Activated CD8-positive, alpha-beta T cell treated with anti-CD3 and anti-CD28 coated beads, Interleukin-2, amount 10 ng/mL, durations not matched to agents 7 days and 5 days (primary cell): ENCODE results near the gene TNFSF13. TPM values are rescaled to one million over a fixed set of nuclear protein-coding genes. Genes with fewer than 3 reads are reported as not detected.

Source experiments
- ATAC-seq: fragments of 150-1000 bp; cut with Tn5 transposase; one replicate; pipeline ENCODE4 v1.10.0; 2021; ENCODE audit warnings: moderate library complexity
- CTCF ChIA-PET: fragments of 350-600 bp; sonication (Branson Sonifier 250); formaldehyde crosslinking; loops from one replicate; lab custom pipeline; 2021; ENCODE audit warnings: antibody characterized with exemption; lab: Charles Lee
- POLR2A ChIA-PET: fragments of 350-600 bp; sonication (Branson Sonifier 250); formaldehyde crosslinking; loops from one replicate; lab custom pipeline; 2021; ENCODE audit warnings: antibody characterized with exemption; lab: Charles Lee
- DNase-seq: peaks from one replicate; pipeline ENCODE4 v3.0.0-alpha.2; 2020
- H3K27ac Mint-ChIP-seq: one replicate; pipeline ENCODE4 v1.8.0; 2021; ENCODE audit warnings: mild to moderate bottlenecking, mixed read lengths
- H3K27me3 Mint-ChIP-seq: one replicate; pipeline ENCODE4 v1.8.0; 2021; ENCODE audit warnings: low read depth, mixed read lengths
- H3K36me3 Mint-ChIP-seq: one replicate; pipeline ENCODE4 v1.8.0; 2021; ENCODE audit warnings: low read depth, mixed read lengths
- H3K4me1 Mint-ChIP-seq: one replicate; pipeline ENCODE4 v1.8.0; 2021; ENCODE audit warnings: low read depth, mixed read lengths
- H3K4me3 Mint-ChIP-seq: one replicate; pipeline ENCODE4 v1.8.0; 2021; ENCODE audit warnings: mild to moderate bottlenecking, mixed read lengths
- H3K9me3 Mint-ChIP-seq: one replicate; pipeline ENCODE4 v1.8.0; 2022; ENCODE audit warnings: mixed read lengths; ENCODE audit not compliant: insufficient read depth
- total RNA-seq, 2 experiments: library from RNA; stranded (reverse); gene quantifications; one replicate each; pipeline ENCODE4 v1.2.3, GENCODE V29; 2021

Gene TNFSF13, protein sequence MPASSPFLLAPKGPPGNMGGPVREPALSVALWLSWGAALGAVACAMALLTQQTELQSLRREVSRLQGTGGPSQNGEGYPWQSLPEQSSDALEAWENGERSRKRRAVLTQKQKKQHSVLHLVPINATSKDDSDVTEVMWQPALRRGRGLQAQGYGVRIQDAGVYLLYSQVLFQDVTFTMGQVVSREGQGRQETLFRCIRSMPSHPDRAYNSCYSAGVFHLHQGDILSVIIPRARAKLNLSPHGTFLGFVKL
- 1 to 10 TPM; 8.0 to 9.0 TPM for total RNA-seq

DNA sequence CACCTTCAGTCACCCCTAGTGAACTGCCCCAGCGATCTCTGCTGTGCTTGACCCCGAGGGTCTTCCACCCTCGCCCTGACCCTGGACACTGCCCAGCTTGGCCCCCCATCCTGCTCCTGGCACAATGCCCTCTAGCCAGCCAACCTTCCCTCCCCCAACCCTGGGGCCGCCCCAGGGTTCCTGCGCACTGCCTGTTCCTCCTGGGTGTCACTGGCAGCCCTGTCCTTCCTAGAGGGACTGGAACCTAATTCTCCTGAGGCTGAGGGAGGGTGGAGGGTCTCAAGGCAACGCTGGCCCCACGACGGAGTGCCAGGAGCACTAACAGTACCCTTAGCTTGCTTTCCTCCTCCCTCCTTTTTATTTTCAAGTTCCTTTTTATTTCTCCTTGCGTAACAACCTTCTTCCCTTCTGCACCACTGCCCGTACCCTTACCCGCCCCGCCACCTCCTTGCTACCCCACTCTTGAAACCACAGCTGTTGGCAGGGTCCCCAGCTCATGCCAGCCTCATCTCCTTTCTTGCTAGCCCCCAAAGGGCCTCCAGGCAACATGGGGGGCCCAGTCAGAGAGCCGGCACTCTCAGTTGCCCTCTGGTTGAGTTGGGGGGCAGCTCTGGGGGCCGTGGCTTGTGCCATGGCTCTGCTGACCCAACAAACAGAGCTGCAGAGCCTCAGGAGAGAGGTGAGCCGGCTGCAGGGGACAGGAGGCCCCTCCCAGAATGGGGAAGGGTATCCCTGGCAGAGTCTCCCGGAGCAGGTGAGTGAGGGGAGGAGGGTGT is at the start of gene TNFSF13:
TSS of gene TNFSF13 (plus strand) at position 207 of the 776 bp plus-strand sequence. CDS start at position 497, 290 bp downstream.
- DNase-seq (no peak), ATAC-seq (no peak)
- CTCF ChIA-PET, result interaction anchor here (1.0 to 6.1 kb wide), 7 partner anchors 25 to 204 kb away, joined by 3 to 264 read pairs (median 37); partner anchors contain the start of genes CHRNB1, TMEM102 and TMEM95
- H3K27ac Mint-ChIP-seq, result peak within 1 kb of the TSS; percentile 87
- no peaks in the 10 kb centered on the region for H3K27me3 Mint-ChIP-seq
- H3K4me1 Mint-ChIP-seq, result peaks cover 69% of the 10 kb centered on the region
- H3K9me3 Mint-ChIP-seq, result no peaks in the 10 kb centered on the region
- peaks cover 54% of the 10 kb centered on the region for H3K36me3 Mint-ChIP-seq
- POLR2A ChIA-PET, result interaction anchor here (1.3 to 3.1 kb wide), 6 partner anchors 10 to 129 kb away, joined by 4 to 32 read pairs (median 6); partner anchors contain the start of genes POLR2A, TNFSF12, TP53 and WRAP53
- peak within 1 kb of the TSS; percentile 77 for H3K4me3 Mint-ChIP-seq

DNA sequence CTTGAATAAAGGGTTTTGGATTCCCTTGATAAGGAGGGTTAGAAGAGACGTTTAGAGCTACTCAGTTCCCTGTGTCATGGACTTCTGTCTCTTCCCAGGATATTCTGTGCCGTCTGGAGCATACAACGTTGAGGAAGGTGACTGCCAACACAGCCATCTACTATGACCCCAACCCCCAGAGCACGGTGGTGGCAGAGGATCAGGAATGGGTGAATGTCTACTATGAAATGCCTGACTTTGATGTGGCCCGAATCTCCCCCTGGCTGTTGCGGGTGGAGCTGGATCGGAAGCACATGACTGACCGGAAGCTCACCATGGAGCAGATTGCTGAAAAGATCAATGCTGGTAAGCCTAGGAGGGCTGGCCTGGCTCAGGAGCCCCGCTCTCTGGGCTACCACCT is 49.7 kb upstream of the TNFSF13 start:
- ChIA-PET CTCF (interaction anchor here (0.6 to 3.9 kb wide), 5 partner anchors 18 to 80 kb away, joined by 3 to 30 read pairs (median 4); no protein-coding TSS in a partner anchor), POLR2A (interaction anchor here (1.0 to 1.4 kb wide), 3 partner anchors 25 to 146 kb away, joined by 3 read pairs; partner anchors contain the start of gene POLR2A)

DNA sequence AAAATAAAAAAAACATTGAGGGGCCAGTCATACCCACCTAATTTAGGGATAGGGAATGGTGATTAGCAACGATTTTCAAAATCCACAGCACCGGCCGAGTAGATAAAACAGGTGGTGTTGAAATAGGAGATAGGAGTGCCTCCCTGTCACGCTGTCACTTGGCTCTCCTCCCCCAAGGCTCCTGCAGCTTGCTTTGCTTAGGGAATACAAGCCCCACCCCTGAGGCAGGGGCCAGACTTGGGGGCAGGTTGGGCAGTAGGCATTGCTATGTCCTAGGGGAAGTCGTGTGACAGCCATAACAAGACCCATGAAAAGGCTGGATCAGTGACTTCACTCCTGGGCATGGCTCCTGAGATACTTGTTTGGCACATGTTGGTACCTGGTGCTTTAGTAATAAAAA is 48.6 kb upstream of the TNFSF13 start:
- Mint-ChIP-seq H3K4me1 (peaks cover 4% of the 10 kb centered on the region), H3K9me3 (no peaks in the 10 kb centered on the region), H3K4me3 (no peak overlapping the region), H3K36me3 (peaks cover 75% of the 10 kb centered on the region), H3K27me3 (no peaks in the 10 kb centered on the region), H3K27ac (no peak overlapping the region)
- ATAC-seq (no peak), DNase-seq (no peak)
- CTCF ChIA-PET, result interaction anchor here (0.8 to 3.9 kb wide), 4 partner anchors 11 to 79 kb away, joined by 3 to 30 read pairs (median 4); no protein-coding TSS in a partner anchor
- POLR2A ChIA-PET, result no interaction called here

More for the DNA sequence above, 49.7 kb upstream of the TNFSF13 start:
- Mint-ChIP-seq H3K9me3 (no peaks in the 10 kb centered on the region), H3K27me3 (no peaks in the 10 kb centered on the region), H3K4me1 (no peaks in the 10 kb centered on the region), H3K4me3 (no peak overlapping the region), H3K36me3 (peaks cover 74% of the 10 kb centered on the region), H3K27ac (no peak overlapping the region)
- ATAC-seq, result no peak
- DNase-seq, result no peak

DNA sequence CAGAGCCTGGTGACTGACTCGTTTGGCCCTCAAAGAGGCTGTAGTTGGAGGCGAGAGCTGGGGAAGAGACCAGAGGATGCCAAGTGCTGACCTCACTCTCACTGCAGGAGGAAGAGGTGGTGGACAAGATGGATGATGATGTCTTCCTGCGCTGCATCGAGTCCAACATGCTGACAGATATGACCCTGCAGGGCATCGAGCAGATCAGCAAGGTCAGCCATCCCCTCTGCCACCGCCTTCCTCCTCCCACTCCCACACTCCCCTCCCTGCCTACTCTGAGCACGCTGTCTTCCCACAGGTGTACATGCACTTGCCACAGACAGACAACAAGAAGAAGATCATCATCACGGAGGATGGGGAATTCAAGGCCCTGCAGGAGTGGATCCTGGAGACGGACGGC is 47.4 kb upstream of the TNFSF13 start:
- Mint-ChIP-seq H3K36me3 (peaks cover 70% of the 10 kb centered on the region), H3K27ac (peak overlapping the region; percentile 16), H3K4me3 (no peak overlapping the region), H3K27me3 (no peaks in the 10 kb centered on the region), H3K4me1 (peaks cover 4% of the 10 kb centered on the region), H3K9me3 (no peaks in the 10 kb centered on the region)
- POLR2A ChIA-PET, result no interaction called here
- CTCF ChIA-PET, result interaction anchor here (1.0 kb wide), 1 partner anchor 50 kb away, joined by 3 read pairs; no protein-coding TSS in a partner anchor
- no peak for ATAC-seq
- no peak for DNase-seq

DNA sequence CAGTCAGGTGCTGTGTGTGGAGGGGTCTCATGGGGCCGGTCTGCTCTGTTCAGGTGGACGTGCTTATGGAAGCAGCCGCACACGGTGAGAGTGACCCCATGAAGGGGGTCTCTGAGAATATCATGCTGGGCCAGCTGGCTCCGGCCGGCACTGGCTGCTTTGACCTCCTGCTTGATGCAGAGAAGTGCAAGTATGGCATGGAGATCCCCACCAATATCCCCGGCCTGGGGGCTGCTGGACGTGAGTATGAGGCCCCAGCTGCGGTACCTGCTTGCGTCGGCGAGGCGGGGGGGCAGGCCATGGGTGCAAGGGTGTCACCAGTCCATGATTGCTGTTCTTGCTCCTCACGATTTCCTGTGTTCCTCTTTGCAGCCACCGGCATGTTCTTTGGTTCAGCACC is 46.4 kb upstream of the TNFSF13 start:
- Mint-ChIP-seq H3K9me3 (no peaks in the 10 kb centered on the region), H3K4me1 (peaks cover 4% of the 10 kb centered on the region), H3K27ac (no peak overlapping the region), H3K4me3 (no peak overlapping the region), H3K36me3 (peaks cover 63% of the 10 kb centered on the region), H3K27me3 (no peaks in the 10 kb centered on the region)
- POLR2A ChIA-PET, result interaction anchor here (0.7 kb wide), 1 partner anchor 49 kb away, joined by 3 read pairs; no protein-coding TSS in a partner anchor
- CTCF ChIA-PET, result interaction anchor here (11.0 kb wide), 1 partner anchor 47 kb away, joined by 264 read pairs; the partner anchor contains the start of genes SENP3 and TNFSF13
- DNase-seq (no peak), ATAC-seq (no peak)

DNA sequence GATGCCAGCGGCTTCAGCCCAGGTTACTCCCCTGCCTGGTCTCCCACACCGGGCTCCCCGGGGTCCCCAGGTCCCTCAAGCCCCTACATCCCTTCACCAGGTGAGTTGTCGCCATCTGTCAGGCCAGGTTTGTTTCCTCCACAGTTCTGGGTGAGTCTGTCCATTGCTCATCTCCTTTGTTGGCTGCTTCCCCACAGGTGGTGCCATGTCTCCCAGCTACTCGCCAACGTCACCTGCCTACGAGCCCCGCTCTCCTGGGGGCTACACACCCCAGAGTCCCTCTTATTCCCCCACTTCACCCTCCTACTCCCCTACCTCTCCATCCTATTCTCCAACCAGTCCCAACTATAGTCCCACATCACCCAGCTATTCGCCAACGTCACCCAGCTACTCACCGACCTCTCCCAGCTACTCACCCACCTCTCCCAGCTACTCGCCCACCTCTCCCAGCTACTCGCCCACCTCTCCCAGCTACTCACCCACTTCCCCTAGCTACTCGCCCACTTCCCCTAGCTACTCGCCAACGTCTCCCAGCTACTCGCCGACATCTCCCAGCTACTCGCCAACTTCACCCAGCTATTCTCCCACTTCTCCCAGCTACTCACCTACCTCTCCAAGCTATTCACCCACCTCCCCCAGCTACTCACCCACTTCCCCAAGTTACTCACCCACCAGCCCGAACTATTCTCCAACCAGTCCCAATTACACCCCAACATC is 45.6 kb upstream of the TNFSF13 start:
- Mint-ChIP-seq H3K27me3 (no peaks in the 10 kb centered on the region), H3K36me3 (peaks cover 57% of the 10 kb centered on the region), H3K27ac (no peak overlapping the region), H3K4me1 (peaks cover 4% of the 10 kb centered on the region), H3K9me3 (no peaks in the 10 kb centered on the region), H3K4me3 (no peak overlapping the region)
- ATAC-seq, result no peak
- POLR2A ChIA-PET, result interaction anchor here (0.6 to 1.6 kb wide), 4 partner anchors 13 to 76 kb away, joined by 3 to 14 read pairs (median 4); partner anchors contain the start of gene SENP3
- CTCF ChIA-PET, result interaction anchor here (1.0 to 11.0 kb wide), 10 partner anchors 10 to 175 kb away, joined by 3 to 264 read pairs (median 14); partner anchors contain the start of genes SENP3, SHBG, SOX15 and TMEM102
- no peak for DNase-seq

DNA sequence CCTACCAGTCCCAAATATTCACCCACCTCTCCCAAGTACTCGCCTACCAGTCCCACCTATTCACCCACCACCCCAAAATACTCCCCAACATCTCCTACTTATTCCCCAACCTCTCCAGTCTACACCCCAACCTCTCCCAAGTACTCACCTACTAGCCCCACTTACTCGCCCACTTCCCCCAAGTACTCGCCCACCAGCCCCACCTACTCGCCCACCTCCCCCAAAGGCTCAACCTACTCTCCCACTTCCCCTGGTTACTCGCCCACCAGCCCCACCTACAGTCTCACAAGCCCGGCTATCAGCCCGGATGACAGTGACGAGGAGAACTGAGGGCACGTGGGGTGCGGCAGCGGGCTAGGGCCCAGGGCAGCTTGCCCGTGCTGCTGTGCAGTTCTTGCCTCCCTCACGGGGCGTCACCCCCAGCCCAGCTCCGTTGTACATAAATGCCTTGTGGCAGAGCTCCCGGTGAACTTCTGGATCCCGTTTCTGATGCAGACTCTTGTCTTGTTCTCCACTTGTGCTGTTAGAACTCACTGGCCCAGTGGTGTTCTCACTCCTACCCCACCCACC is 44.6 kb upstream of the TNFSF13 start:
- Mint-ChIP-seq H3K9me3 (no peaks in the 10 kb centered on the region), H3K27ac (peak overlapping the region; percentile 49), H3K36me3 (peaks cover 48% of the 10 kb centered on the region), H3K4me1 (peaks cover 4% of the 10 kb centered on the region), H3K4me3 (no peak overlapping the region), H3K27me3 (no peaks in the 10 kb centered on the region)
- CTCF ChIA-PET, result interaction anchor here (0.6 to 11.0 kb wide), 26 partner anchors 10 to 174 kb away, joined by 3 to 264 read pairs (median 5); partner anchors contain the start of genes MPDU1, SENP3, SHBG and SOX15
- ATAC-seq (no peak), DNase-seq (no peak)
- POLR2A ChIA-PET, result interaction anchor here (0.7 to 2.9 kb wide), 5 partner anchors 39 to 75 kb away, joined by 3 to 32 read pairs (median 11); partner anchors contain the start of gene SENP3

DNA sequence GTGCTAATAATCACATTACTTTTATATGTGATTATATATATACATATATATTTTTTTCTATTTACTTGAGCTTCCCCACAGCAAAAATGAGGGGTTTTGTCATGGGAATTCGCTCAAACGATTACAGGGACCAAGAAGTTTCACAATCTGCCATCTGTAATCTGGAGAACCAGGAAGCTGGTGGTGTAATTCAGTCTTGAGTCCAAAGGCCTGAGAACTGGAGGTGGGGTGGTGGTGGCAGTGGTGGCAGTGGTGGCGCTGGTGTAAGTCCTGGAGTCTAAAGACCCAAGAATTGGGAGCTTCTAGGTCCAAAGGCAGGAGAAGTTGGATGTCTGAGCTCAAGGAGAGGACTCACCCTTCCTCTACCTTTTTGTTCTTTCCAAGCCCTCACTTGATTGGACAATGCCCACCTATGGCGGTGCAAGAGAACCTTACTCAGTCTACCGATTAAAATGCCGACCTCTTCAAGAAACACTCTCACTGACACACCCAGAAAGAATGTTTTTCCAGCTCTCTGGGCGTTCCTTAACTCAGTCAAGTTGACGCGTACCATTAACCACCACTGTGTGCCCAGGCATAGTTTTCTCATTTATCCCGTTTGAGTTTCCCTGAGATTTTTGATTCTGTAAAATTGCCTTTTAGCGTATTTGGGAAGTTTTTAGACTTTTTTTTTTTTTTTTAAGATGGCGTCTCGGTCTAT is 42.5 kb upstream of the TNFSF13 start:
- H3K36me3 Mint-ChIP-seq, result peaks cover 30% of the 10 kb centered on the region
- CTCF ChIA-PET, result interaction anchor here (0.6 to 11.0 kb wide), 12 partner anchors 10 to 172 kb away, joined by 3 to 264 read pairs (median 12); partner anchors contain the start of genes SENP3, SOX15, TMEM102 and TNFSF12
- POLR2A ChIA-PET, result interaction anchor here (2.4 to 2.9 kb wide), 2 partner anchors 36 to 44 kb away, joined by 11 to 32 read pairs; partner anchors contain the start of gene SENP3
- peaks cover 4% of the 10 kb centered on the region for H3K4me1 Mint-ChIP-seq
- no peaks in the 10 kb centered on the region for H3K27me3 Mint-ChIP-seq
- H3K9me3 Mint-ChIP-seq, result no peaks in the 10 kb centered on the region
- H3K27ac Mint-ChIP-seq, result no peak overlapping the region
- DNase-seq (no peak), ATAC-seq (no peak)
- H3K4me3 Mint-ChIP-seq, result no peak overlapping the region

DNA sequence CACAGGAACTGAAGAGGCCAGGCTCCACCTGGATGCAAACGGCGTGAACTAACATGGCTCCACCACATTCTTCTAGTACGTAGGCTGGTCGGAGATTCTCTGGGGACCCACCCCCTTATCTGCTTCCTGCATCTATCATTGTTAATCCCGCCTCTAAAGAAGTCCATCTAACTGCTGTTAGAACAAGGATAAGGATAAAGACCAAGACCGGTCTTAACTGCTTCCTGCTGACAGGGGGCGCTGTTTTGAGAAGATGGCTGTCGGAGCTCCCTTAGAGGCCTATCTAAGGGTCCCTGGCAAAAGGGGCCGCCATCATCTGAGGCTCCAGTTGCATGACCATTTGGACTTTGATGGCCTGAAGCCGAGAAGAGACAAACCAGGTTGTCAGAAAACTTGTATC is 35.5 kb upstream of the TNFSF13 start:
- no peak overlapping the region for H3K4me3 Mint-ChIP-seq
- peaks cover 10% of the 10 kb centered on the region for H3K9me3 Mint-ChIP-seq
- DNase-seq, result peak; percentile 58
- ChIA-PET POLR2A (interaction anchor here (0.8 kb wide), 1 partner anchor 38 kb away, joined by 3 read pairs; no protein-coding TSS in a partner anchor), CTCF (interaction anchor here (0.6 to 6.0 kb wide), 18 partner anchors 9 to 167 kb away, joined by 3 to 53 read pairs (median 4); partner anchors contain the start of genes SENP3, SOX15, TMEM102 and TNFSF13)
- peaks cover 6% of the 10 kb centered on the region for H3K4me1 Mint-ChIP-seq
- H3K36me3 Mint-ChIP-seq, result peaks cover 2% of the 10 kb centered on the region
- no peaks in the 10 kb centered on the region for H3K27me3 Mint-ChIP-seq
- peak; percentile 68 for ATAC-seq
- no peak overlapping the region for H3K27ac Mint-ChIP-seq

DNA sequence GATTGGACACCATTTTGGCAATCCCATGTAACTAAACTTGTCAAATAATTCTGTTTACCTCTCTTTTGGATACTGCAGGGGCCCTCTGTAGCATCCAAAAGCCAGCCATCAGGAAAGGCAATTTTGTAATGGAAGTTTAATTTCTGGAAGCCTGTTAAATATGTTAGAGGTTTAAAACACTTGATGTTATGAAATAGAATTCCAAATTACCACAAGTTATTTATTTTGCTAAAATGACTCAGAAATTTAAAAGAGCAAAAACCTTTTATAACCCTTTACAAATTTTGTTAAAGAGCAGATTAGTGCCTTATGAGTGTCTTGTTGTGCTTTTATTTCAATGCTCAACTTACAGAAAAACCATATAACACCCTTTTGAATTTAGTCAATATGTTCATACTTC is 29.7 kb upstream of the TNFSF13 start:
- ChIA-PET POLR2A (no interaction called here), CTCF (interaction anchor here (1.7 kb wide), 1 partner anchor 32 kb away, joined by 7 read pairs; no protein-coding TSS in a partner anchor)
- Mint-ChIP-seq H3K4me1 (no peaks in the 10 kb centered on the region), H3K36me3 (peaks cover 11% of the 10 kb centered on the region), H3K4me3 (no peak overlapping the region), H3K9me3 (peaks cover 14% of the 10 kb centered on the region), H3K27me3 (peaks cover 2% of the 10 kb centered on the region), H3K27ac (no peak overlapping the region)
- ATAC-seq (no peak), DNase-seq (no peak)
